IMR-90 (cell line): ENCODE data around the gene NAA38. TPM values are rescaled to one million over a fixed set of nuclear protein-coding genes. Genes with fewer than 3 reads are reported as not detected.

ENCODE experiments used
- ATAC-seq: fragments of 200-7000 bp; cut with Tn5 transposase; 2 replicates; pipeline ENCODE4 v1.9.1; 2020; ENCODE audit warnings: low read depth, mild to moderate bottlenecking, moderate library complexity
- BruUV-seq: library from RNA; stranded (reverse); fragments of 400-500 nt; replicated peaks from 2 replicates; lab custom pipeline; 2021; lab: Mats Ljungman, UMichigan
- CTCF ChIA-PET: fragments of 300-600 bp; formaldehyde crosslinking; extraction: SDS; loops from one replicate; lab custom pipeline; 2021; ENCODE audit warnings: antibody characterized with exemption; lab: Yijun Ruan, JAX
- POLR2A ChIA-PET: fragments of 300-600 bp; sonication (Branson Sonifier 250); formaldehyde crosslinking; loops from one replicate; lab custom pipeline; 2022; ENCODE audit warnings: antibody characterized with exemption; ENCODE audit not compliant: unreplicated experiment; lab: Charles Lee
- DNase-seq: peaks from one replicate; pipeline ENCODE4 v3.0.0; 2013
- H2AFZ ChIP-seq: replicated peaks from 2 replicates; pipeline ENCODE3; 2013; ENCODE audit warnings: low read length, mild to moderate bottlenecking; ENCODE audit not compliant: poor library complexity
- H2AK5ac ChIP-seq: 2 replicates; pipeline ENCODE4 v1.6.1; 2013; ENCODE audit warnings: low read depth, low read length, inconsistent platforms
- H2AK9ac ChIP-seq: replicated peaks from 2 replicates; pipeline ENCODE3; 2013; ENCODE audit warnings: mild to moderate bottlenecking, low read depth, low read length, moderate library complexity; ENCODE audit not compliant: poor library complexity
- H2BK120ac ChIP-seq: 2 replicates; pipeline ENCODE4 v1.6.1; 2013; ENCODE audit warnings: low read depth, low read length, inconsistent platforms
- H2BK15ac ChIP-seq: 3 replicates; pipeline ENCODE4 v1.6.1; 2013; ENCODE audit warnings: low read depth, low read length, inconsistent platforms
- H2BK20ac ChIP-seq: 2 replicates; pipeline ENCODE4 v1.6.1; 2013; ENCODE audit warnings: low read depth, mild to moderate bottlenecking, inconsistent platforms, low read length, moderate library complexity
- H2BK5ac ChIP-seq: 2 replicates; pipeline ENCODE4 v1.6.1; 2013; ENCODE audit warnings: mild to moderate bottlenecking, low read depth, low read length, inconsistent platforms; ENCODE audit not compliant: poor library complexity, severe bottlenecking
- H3K14ac ChIP-seq: replicated peaks from 2 replicates; pipeline ENCODE4 v1.6.1; 2013; ENCODE audit warnings: low read depth, low read length, inconsistent platforms
- H3K18ac ChIP-seq: 2 replicates; pipeline ENCODE4 v1.6.1; 2013; ENCODE audit warnings: low read depth, low read length, control low read depth
- H3K23ac ChIP-seq: 2 replicates; pipeline ENCODE4 v1.6.1; 2013; ENCODE audit warnings: low read depth, low read length, inconsistent platforms
- H3K27ac ChIP-seq: 2 replicates; pipeline ENCODE4 v1.5.1; 2013; ENCODE audit warnings: mild to moderate bottlenecking, control low read depth, low read length; ENCODE audit not compliant: insufficient read depth
- H3K27me3 ChIP-seq: 2 replicates; pipeline ENCODE4 v1.6.1; 2013; ENCODE audit warnings: low read length; ENCODE audit not compliant: control insufficient read depth, insufficient read depth
- H3K36me3 ChIP-seq: 2 replicates; pipeline ENCODE4 v1.6.1; 2013; ENCODE audit warnings: low read length, mixed read lengths; ENCODE audit not compliant: control insufficient read depth, insufficient read depth
- H3K4ac ChIP-seq: 2 replicates; pipeline ENCODE4 v1.6.1; 2013; ENCODE audit warnings: low read depth, low read length, inconsistent platforms
- H3K4me1 ChIP-seq: 2 replicates; pipeline ENCODE4 v1.6.1; 2013; ENCODE audit warnings: low read length, mixed read lengths; ENCODE audit not compliant: control insufficient read depth, insufficient read depth
- H3K4me2 ChIP-seq: 2 replicates; pipeline ENCODE4 v1.6.1; 2013; ENCODE audit warnings: low read depth, mild to moderate bottlenecking, control low read depth, low read length, moderate library complexity
- H3K4me3 ChIP-seq: 2 replicates; pipeline ENCODE4 v1.5.1; 2013; ENCODE audit warnings: low read depth, mild to moderate bottlenecking, control low read depth, low read length, moderate library complexity; ENCODE audit not compliant: insufficient read depth
- H3K56ac ChIP-seq: 2 replicates; pipeline ENCODE4 v1.6.1; 2013; ENCODE audit warnings: low read length, inconsistent platforms; ENCODE audit not compliant: insufficient read depth; ENCODE audit errors: extremely low read depth
- H3K79me1 ChIP-seq, 2 experiments: 2 replicates each; pipeline ENCODE4 v1.6.1; 2013; ENCODE audit warnings: low read length in 2 of 2, inconsistent platforms in 1 of 2, low read depth in 1 of 2
- H3K9ac ChIP-seq: 2 replicates; pipeline ENCODE4 v1.6.1; 2013; ENCODE audit warnings: low read depth, low read length, control low read depth
- H3K9me1 ChIP-seq: 2 replicates; pipeline ENCODE4 v1.6.1; 2013; ENCODE audit warnings: low read length, inconsistent platforms; ENCODE audit not compliant: insufficient read depth
- H3K9me3 ChIP-seq: 2 replicates; pipeline ENCODE4 v1.6.1; 2013; ENCODE audit warnings: low read length; ENCODE audit not compliant: control insufficient read depth, insufficient read depth
- H4K20me1 ChIP-seq: 2 replicates; pipeline ENCODE4 v1.6.1; 2013; ENCODE audit warnings: low read length, inconsistent platforms; ENCODE audit not compliant: insufficient read depth
- H4K5ac ChIP-seq: 2 replicates; pipeline ENCODE4 v1.6.1; 2013; ENCODE audit warnings: mild to moderate bottlenecking, low read depth, low read length, control low read depth
- H4K8ac ChIP-seq, 2 experiments: 2 replicates each; pipeline ENCODE4 v1.6.1; 2013; ENCODE audit warnings: low read depth in 2 of 2, low read length in 2 of 2, control low read depth in 1 of 2, inconsistent platforms in 1 of 2
- H4K91ac ChIP-seq: 2 replicates; pipeline ENCODE4 v1.6.1; 2013; ENCODE audit warnings: low read depth, low read length, inconsistent platforms; ENCODE audit not compliant: insufficient read depth
- BHLHE40 ChIP-seq: fragments of 150-350 bp; IDR thresholded peaks from 2 replicates; pipeline ENCODE4 v1.6.1; 2016; ENCODE audit warnings: mild to moderate bottlenecking, low read depth, low read length
- CEBPB ChIP-seq: IDR thresholded peaks from 2 replicates; pipeline ENCODE4 v1.6.1; 2012; ENCODE audit warnings: low read depth, low read length, improper control_type of control experiment
- CHD1 ChIP-seq: IDR thresholded peaks from 2 replicates; pipeline ENCODE4 v1.6.1; 2012; ENCODE audit warnings: low read depth, low read length, improper control_type of control experiment
- CTCF ChIP-seq: conservative IDR thresholded peaks from 2 replicates; pipeline ENCODE4 v1.5.1; 2012; ENCODE audit warnings: mild to moderate bottlenecking, low read depth, low read length, improper control_type of control experiment
- ELK1 ChIP-seq: fragments of 150-350 bp; IDR thresholded peaks from 2 replicates; pipeline ENCODE4 v1.6.1; 2016; ENCODE audit warnings: low read depth, mild to moderate bottlenecking, low read length, moderate library complexity, borderline replicate concordance
- FOS ChIP-seq: fragments of 150-350 bp; IDR thresholded peaks from 2 replicates; pipeline ENCODE4 v1.6.1; 2016; ENCODE audit warnings: low read depth, low read length
- MAFK ChIP-seq: IDR thresholded peaks from 2 replicates; pipeline ENCODE4 v1.6.1; 2012; ENCODE audit warnings: low read depth, low read length, improper control_type of control experiment
- MAZ ChIP-seq: IDR thresholded peaks from 2 replicates; pipeline ENCODE4 v1.6.1; 2012; ENCODE audit warnings: low read depth, mild to moderate bottlenecking, low read length, improper control_type of control experiment, moderate library complexity, borderline replicate concordance
- MXI1 ChIP-seq: IDR thresholded peaks from 2 replicates; pipeline ENCODE4 v1.6.1; 2012; ENCODE audit warnings: low read depth, mild to moderate bottlenecking, low read length, moderate library complexity, borderline replicate concordance
- NFE2L2 ChIP-seq: fragments of 150-350 bp; IDR thresholded peaks from 2 replicates; pipeline ENCODE4 v1.6.1; 2016; ENCODE audit warnings: low read depth, mild to moderate bottlenecking, low read length
- POLR2A ChIP-seq: IDR thresholded peaks from 2 replicates; pipeline ENCODE4 v1.6.1; 2012; ENCODE audit warnings: mild to moderate bottlenecking, low read depth, low read length
- RAD21 ChIP-seq: IDR thresholded peaks from 2 replicates; pipeline ENCODE4 v1.6.1; 2012; ENCODE audit warnings: low read length, improper control_type of control experiment
- RCOR1 ChIP-seq: IDR thresholded peaks from 2 replicates; pipeline ENCODE4 v1.6.1; 2012; ENCODE audit warnings: mild to moderate bottlenecking, low read length, improper control_type of control experiment; ENCODE audit not compliant: insufficient replicate concordance
- RFX5 ChIP-seq: IDR thresholded peaks from 2 replicates; pipeline ENCODE4 v1.8.0; 2012; ENCODE audit warnings: low read depth, mild to moderate bottlenecking, low read length, moderate library complexity
- SMC3 ChIP-seq: fragments of 150-350 bp; IDR thresholded peaks from 2 replicates; pipeline ENCODE4 v1.6.1; 2016; ENCODE audit warnings: low read depth, mild to moderate bottlenecking, antibody characterized with exemption, low read length, moderate library complexity
- USF2 ChIP-seq: fragments of 150-350 bp; IDR thresholded peaks from 2 replicates; pipeline ENCODE4 v1.6.1; 2017; ENCODE audit warnings: mild to moderate bottlenecking, antibody characterized with exemption, low read length, low read depth
- WGBS, 2 experiments: methylation state at CpG; one replicate each; pipeline versions ENCODE4 v1.1.5 to v1.1.7; 2013; ENCODE audit warnings: missing lambda C conversion rate in 2 of 2; ENCODE audit not compliant: insufficient read length in 1 of 2; ENCODE audit errors: extremely low coverage in 2 of 2; 5-methylcytosine and 5-hydroxymethylcytosine counted together
- dilution Hi-C: fragments of 300-500 bp; cut with HindIII; formaldehyde crosslinking; loops from one replicate; pipeline ENCODE4 v1.14.3; 2018; ENCODE audit warnings: low sequenced_read_pairs; ENCODE audit not compliant: unreplicated experiment
- in situ Hi-C: fragments of 300-500 bp; cut with MboI; formaldehyde crosslinking; loops from 3 replicates; pipeline ENCODE4 v1.14.3; 2019; ENCODE audit warnings: low sequenced_read_pairs, inconsistent platforms, mixed read lengths
- intact Hi-C: fragments of 100-400 bp; cut with micrococcal nuclease; formaldehyde crosslinking; loops from 2 replicates; pipeline ENCODE4 v1.10.0; 2022
- polyA plus RNA-seq, 3 experiments: library from polyadenylated mRNA; depleted of rRNA; stranded (reverse); fragments of >200 nt; gene quantifications; 2 replicates each; pipeline ENCODE4 v1.2.3, GENCODE V29; 2012; ENCODE audit warnings: low replicate concordance in 1 of 3
- total RNA-seq: library from RNA; depleted of rRNA; stranded (reverse); fragments of >200 nt; gene quantifications from 2 replicates; pipeline ENCODE4 v1.2.3, GENCODE V29; 2012

NAA38 gene
- total and polyA plus RNA-seq, 2 of the 4 experiments (the other 2 are of a cell fraction) = 40.7 to 76.8 TPM

GRCh38 chr17:7854078-7854777, 3.1 kb downstream of the NAA38 start:
- no peak overlapping the region for H3K4ac ChIP-seq
- peaks cover 25% of the 10 kb centered on the region; the same call in 1 of the 2 replicates for H4K20me1 ChIP-seq
- no peak overlapping the region for H4K8ac ChIP-seq
- no peaks in the 10 kb centered on the region for H3K9me3 ChIP-seq
- ChIA-PET CTCF (no interaction called here), POLR2A (no interaction called here)
- H3K27ac ChIP-seq = no peak overlapping the region
- H4K5ac ChIP-seq = no peak overlapping the region
- in situ Hi-C loops (no loop called here), dilution Hi-C loops (no loop called here), intact Hi-C loops (no loop called here)
- no peak overlapping the region for H3K4me2 ChIP-seq
- no peak overlapping the region for H2BK15ac ChIP-seq
- WGBS, 2 experiments = 90% methylated on average over 2 of the region's 31 CpGs; no CpG with 5 or more reads in 1 of the 2 experiments
- peaks cover 24 to 54% of the 10 kb centered on the region in 2 experiments for H3K79me1 ChIP-seq
- no peaks in the 10 kb centered on the region for H3K9me1 ChIP-seq
- TF ChIP-seq MAZ (no peak), NFE2L2 (no peak), RCOR1 (no peak), POLR2A (no peak), RAD21 (no peak), ELK1 (no peak), FOS (no peak), BHLHE40 (no peak), CTCF (no peak), RFX5 (no peak), USF2 (no peak), SMC3 (no peak), MXI1 (no peak), MAFK (no peak), CHD1 (no peak), CEBPB (no peak)
- no peak overlapping the region for H2BK20ac ChIP-seq
- H3K4me3 ChIP-seq = no peak overlapping the region
- H3K56ac ChIP-seq = no peak overlapping the region
- no peak overlapping the region for H3K23ac ChIP-seq
- no peak overlapping the region for H3K18ac ChIP-seq
- no peaks in the 10 kb centered on the region for H3K27me3 ChIP-seq
- no peak for DNase-seq
- peaks cover 45% of the 10 kb centered on the region for H3K36me3 ChIP-seq
- H2AFZ ChIP-seq = no peak overlapping the region
- H4K91ac ChIP-seq = no peak overlapping the region
- no peak overlapping the region for H2BK5ac ChIP-seq
- no TSS peak for BruUV-seq
- no peak overlapping the region for H3K14ac ChIP-seq
- no peak overlapping the region for H3K9ac ChIP-seq
- no peak overlapping the region for H2BK120ac ChIP-seq
- no peak overlapping the region for H2AK9ac ChIP-seq
- H2AK5ac ChIP-seq = no peak overlapping the region
- no peak for ATAC-seq
- peaks cover 22% of the 10 kb centered on the region for H3K4me1 ChIP-seq
